ENCODE data around the gene VPS51. TPM values are rescaled to one million over a fixed set of nuclear protein-coding genes. Genes with fewer than 3 reads are reported as not detected.

Gene VPS51
- total and polyA plus RNA-seq, 9 of the 15 experiments (the other 6 are each of a cell fraction or from before 2014, with no cell fraction given): 1.8 to 143 (median 46.8) TPM

GRCh38 chr11:65112546-65113360, 16.7 kb downstream of the VPS51 start (continued):
- TF ChIP-seq, protein P1, sequence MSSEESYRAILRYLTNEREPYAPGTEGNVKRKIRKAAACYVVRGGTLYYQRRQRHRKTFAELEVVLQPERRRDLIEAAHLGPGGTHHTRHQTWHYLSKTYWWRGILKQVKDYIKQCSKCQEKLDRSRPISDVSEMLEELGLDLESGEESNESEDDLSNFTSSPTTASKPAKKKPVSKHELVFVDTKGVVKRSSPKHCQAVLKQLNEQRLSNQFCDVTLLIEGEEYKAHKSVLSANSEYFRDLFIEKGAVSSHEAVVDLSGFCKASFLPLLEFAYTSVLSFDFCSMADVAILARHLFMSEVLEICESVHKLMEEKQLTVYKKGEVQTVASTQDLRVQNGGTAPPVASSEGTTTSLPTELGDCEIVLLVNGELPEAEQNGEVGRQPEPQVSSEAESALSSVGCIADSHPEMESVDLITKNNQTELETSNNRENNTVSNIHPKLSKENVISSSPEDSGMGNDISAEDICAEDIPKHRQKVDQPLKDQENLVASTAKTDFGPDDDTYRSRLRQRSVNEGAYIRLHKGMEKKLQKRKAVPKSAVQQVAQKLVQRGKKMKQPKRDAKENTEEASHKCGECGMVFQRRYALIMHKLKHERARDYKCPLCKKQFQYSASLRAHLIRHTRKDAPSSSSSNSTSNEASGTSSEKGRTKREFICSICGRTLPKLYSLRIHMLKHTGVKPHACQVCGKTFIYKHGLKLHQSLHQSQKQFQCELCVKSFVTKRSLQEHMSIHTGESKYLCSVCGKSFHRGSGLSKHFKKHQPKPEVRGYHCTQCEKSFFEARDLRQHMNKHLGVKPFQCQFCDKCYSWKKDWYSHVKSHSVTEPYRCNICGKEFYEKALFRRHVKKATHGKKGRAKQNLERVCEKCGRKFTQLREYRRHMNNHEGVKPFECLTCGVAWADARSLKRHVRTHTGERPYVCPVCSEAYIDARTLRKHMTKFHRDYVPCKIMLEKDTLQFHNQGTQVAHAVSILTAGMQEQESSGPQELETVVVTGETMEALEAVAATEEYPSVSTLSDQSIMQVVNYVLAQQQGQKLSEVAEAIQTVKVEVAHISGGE (CRISPR knock-in tag; IDR thresholded peaks at IDR 0.05): 0 out of 6 replicates have a peak, but pooled peaks of 1 of the 3 experiments have one; percentile 43
- TF ChIP-seq CTCF (IDR thresholded peaks at IDR 0.05 in 2 of 3, conservative IDR thresholded peaks at IDR 0.05 in 1 of 3; ENCODE audit: insufficient read depth in 2 of 3, low read depth in 1 of 3, low read length in 3 of 3) (peak; percentile 78 to 93 (median 91)), ZNF23 (CRISPR knock-in tag; IDR thresholded peaks at IDR 0.05) (no peak), TAF1 (IDR thresholded peaks at IDR 0.05; ENCODE audit: control insufficient read depth, extremely low read depth, insufficient read depth, low read length, severe bottlenecking) (peak; percentile 15), CHD4 (IDR thresholded peaks at IDR 0.05; ENCODE audit: insufficient read depth, insufficient replicate concordance, low read depth, low read length, poor library complexity, severe bottlenecking) (no peak), SRSF7 (optimal IDR thresholded peaks at IDR 0.05; ENCODE audit: low read depth, low read length) (no peak), ZNF12 (CRISPR knock-in tag; IDR thresholded peaks at IDR 0.05) (no peak), AFF4 (CRISPR knock-in tag; IDR thresholded peaks at IDR 0.05) (peak; percentile 80), ZBED1 (IDR thresholded peaks at IDR 0.05) (no peak)

Measured in K562 (cell line).